Measurements from ENCODE around the gene G0S2.

Gene G0S2

DNA sequence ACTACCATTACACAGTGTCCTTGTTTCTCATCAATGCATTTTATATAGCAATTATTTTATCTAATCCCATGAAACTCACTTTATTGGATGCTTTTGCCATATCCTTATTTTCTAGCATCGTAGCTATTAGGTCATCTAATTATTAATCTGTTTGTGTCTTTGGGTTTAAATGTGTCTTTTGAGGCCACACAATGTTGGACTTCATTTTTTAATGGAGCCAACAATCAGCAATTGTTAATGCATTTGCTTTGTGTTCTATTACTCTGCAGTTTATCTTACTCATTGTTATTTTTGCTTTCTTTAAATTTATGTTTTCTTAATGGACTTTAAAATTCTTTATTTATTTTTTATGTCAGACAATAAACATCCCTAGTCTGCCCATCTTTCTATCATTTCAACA lies 27.6 kb downstream of the G0S2 start:
- DNase-seq (ENCODE audit: low spot score) = no peak
- TF ChIP-seq, protein P1, sequence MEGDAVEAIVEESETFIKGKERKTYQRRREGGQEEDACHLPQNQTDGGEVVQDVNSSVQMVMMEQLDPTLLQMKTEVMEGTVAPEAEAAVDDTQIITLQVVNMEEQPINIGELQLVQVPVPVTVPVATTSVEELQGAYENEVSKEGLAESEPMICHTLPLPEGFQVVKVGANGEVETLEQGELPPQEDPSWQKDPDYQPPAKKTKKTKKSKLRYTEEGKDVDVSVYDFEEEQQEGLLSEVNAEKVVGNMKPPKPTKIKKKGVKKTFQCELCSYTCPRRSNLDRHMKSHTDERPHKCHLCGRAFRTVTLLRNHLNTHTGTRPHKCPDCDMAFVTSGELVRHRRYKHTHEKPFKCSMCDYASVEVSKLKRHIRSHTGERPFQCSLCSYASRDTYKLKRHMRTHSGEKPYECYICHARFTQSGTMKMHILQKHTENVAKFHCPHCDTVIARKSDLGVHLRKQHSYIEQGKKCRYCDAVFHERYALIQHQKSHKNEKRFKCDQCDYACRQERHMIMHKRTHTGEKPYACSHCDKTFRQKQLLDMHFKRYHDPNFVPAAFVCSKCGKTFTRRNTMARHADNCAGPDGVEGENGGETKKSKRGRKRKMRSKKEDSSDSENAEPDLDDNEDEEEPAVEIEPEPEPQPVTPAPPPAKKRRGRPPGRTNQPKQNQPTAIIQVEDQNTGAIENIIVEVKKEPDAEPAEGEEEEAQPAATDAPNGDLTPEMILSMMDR (IDR thresholded peaks at IDR 0.05; ENCODE audit: borderline replicate concordance, control extremely low read depth, extremely low read depth, insufficient read depth, missing control alignments) = no peak
- in situ Hi-C loops (cut with MboI; ENCODE audit: low sequenced_read_pairs, unreplicated experiment) = no loop called here

DNA sequence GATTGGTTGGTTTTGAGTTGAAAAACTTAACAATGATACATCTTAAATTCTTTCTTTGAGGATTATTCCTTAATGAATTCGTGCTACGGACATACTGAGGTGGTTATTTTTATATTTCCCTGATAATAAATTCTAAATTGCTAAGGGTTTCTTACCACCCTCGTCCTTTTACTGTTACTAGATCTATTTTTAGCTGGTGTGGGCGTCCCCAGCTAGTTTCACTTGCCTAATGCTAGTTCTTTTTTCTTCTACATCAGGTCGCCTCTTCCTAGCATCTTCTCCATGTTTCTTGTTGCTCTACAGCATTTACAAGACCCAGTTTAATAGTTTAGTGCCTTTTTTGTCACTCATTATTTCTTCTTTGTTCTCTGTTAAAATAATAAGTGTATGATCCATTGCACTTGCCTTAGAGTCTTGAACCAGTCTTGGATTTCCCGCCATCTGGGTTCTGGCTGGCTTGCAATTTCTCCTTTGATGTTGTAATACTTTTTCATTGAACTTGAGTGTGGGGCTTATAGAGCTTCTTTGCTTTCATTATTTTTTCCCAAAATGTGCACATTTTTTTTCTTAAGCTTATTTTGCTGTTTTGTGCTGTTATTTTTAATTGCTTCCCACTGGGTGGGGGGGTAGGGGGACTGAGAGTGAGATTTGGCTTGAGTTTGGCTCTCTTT lies 28.8 kb downstream of the G0S2 start:
- in situ Hi-C loops (cut with MboI; ENCODE audit: low sequenced_read_pairs, unreplicated experiment) = no loop called here
- peak; percentile 32 for DNase-seq (ENCODE audit: low spot score)
- TF ChIP-seq, protein P1 (IDR thresholded peaks at IDR 0.05; ENCODE audit: borderline replicate concordance, control extremely low read depth, extremely low read depth, insufficient read depth, missing control alignments) = no peak

DNA sequence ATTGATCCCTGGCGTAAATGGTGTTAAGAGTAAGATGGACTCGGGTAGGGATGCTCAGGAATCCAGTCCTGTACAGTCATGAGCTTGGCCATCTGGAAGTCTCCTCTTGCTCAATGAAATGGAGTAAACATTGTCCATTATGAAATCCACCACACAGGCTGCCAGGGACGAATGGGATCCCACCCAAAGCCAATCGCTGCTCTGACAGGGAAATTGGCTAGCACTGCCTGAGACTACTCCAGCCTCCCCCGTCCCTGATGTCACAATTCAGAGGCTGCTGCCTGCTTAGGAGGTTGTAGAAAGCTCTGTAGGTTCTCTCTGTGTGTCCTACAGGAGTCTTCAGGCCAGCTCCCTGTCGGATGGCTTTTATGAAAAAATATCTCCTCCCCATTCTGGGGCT lies 29.4 kb downstream of the G0S2 start, which contains the start of gene HSD11B1:
HSD11B1 (plus strand) TSS at position 263 of the 400 bp plus-strand sequence; CDS start at position 360, 97 bp downstream.
- DNase-seq (ENCODE audit: low spot score) = no peak
- in situ Hi-C loops (cut with MboI; ENCODE audit: low sequenced_read_pairs, unreplicated experiment) = no loop called here
- TF ChIP-seq, protein P1 (IDR thresholded peaks at IDR 0.05; ENCODE audit: borderline replicate concordance, control extremely low read depth, extremely low read depth, insufficient read depth, missing control alignments) = no peak

DNA sequence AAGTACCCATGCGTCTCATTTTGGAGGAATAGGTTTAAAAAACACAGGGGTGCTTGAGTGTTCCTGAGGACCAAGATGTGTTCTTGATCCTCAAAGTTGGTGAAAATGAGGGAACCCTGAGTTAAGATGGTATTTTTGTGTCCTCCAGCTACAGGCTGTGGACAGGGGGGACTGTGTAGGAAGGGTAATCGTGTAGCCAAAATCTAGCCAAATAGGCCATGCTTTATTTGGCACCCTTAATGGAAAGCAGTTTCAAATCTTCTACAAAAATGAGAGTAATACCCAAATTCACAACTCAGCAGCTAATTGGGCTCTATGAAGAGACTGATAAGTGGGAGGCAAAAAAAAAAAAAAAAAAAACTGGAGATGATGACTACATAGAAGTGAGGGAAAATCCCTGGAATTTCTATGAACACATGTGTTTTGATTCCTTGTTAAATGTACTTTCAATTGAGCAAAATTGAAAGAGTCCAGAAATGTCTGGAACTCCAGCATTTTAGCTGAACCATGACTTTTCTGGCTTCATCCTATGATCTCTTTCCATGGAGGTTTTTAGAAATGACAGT lies 29.9 kb downstream of the G0S2 start:
- TF ChIP-seq, protein P1 (IDR thresholded peaks at IDR 0.05; ENCODE audit: borderline replicate concordance, control extremely low read depth, extremely low read depth, insufficient read depth, missing control alignments) = no peak
- in situ Hi-C loops (cut with MboI; ENCODE audit: low sequenced_read_pairs, unreplicated experiment) = no loop called here
- no peak for DNase-seq (ENCODE audit: low spot score)

DNA sequence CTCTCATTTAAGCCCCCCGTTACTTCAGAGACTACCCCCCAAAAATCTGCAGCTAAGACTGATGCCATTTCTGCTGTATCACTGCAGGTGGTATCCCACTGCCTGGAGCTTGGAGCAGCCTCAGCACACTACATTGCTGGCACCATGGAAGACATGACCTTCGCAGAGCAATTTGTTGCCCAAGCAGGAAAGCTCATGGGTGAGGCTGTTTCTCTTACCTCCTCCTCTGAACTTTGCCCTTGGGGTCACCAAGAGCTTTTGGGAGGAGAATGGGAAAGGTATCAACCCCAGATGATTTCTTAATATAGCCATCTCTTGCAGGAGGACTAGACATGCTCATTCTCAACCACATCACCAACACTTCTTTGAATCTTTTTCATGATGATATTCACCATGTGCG lies 31.4 kb downstream of the G0S2 start:
- TF ChIP-seq, protein P1 (IDR thresholded peaks at IDR 0.05; ENCODE audit: borderline replicate concordance, control extremely low read depth, extremely low read depth, insufficient read depth, missing control alignments) = no peak
- no peak for DNase-seq (ENCODE audit: low spot score)
- in situ Hi-C loops (cut with MboI; ENCODE audit: low sequenced_read_pairs, unreplicated experiment) = no loop called here

DNA sequence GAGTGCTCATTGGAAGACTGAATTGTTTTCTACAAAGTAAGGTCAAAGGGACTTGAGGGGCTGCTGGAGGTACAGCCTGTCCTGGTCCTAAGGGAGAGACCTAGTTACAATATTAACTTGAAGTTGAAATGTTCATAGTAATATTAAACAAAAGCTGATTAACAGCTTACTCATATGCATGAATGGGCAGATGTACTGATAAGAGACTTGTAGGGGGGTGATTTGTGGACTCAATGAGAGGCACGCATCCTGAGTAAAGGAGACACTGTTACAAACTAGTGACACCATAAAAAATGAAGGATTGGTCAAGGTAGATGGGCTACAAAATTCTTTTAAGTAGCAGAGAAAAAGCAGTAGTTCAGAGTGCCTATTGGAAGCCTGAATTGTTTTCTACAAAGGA lies 32.1 kb downstream of the G0S2 start:
- in situ Hi-C loops (cut with MboI; ENCODE audit: low sequenced_read_pairs, unreplicated experiment) = no loop called here
- TF ChIP-seq, protein P1 (IDR thresholded peaks at IDR 0.05; ENCODE audit: borderline replicate concordance, control extremely low read depth, extremely low read depth, insufficient read depth, missing control alignments) = no peak
- no peak for DNase-seq (ENCODE audit: low spot score)

Data from GM13976 (cell line).